HG03139 (cell line): Measurements from ENCODE around the gene LIMS2.

ENCODE experiments used
- ATAC-seq: cut with Tn5 transposase; IDR thresholded peaks from one replicate; pipeline ENCODE4 v1.9.1; 2021; ENCODE audit not compliant: unreplicated experiment

Gene LIMS2

DNA sequence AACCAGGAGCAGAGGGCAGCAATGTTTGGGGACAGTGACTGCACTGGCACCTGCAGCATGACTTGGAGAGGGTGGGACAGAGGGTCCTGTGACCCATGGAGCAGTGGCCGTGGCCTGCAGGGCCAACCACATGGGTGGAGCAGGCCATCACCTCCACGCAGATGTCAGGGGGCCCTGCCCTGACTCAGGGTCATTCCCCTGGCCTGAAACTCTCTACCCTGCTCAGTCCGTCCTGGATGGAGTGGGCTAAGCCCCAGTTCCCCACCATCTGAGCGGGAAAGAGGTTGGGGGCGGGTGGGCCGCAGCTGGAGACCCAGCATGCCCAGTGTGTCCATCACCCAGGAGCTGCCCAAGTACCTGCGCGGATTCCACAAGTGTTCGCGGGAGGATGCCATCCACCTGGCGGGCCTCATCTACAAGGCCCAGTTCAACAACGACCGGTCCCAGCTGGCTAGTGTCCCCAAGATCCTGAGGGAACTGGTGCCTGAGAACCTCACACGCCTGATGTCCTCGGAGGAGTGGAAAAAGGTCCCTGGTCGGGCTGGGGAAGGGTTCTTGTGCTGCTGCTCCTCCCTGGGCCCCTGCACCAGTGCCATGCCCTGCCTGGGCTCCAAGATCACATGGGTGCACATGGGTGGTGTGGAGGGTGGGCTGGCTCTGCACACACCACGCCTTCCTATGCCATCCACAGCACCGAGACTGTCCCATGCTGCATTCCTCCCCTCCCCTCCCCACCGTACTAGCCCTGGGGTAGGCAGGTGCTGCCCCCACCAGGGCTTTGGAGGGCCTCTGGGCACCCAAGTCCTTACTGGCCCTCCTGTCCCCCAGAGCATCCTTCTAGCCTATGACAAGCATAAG lies 39.7 kb downstream of the LIMS2 start:
- ATAC-seq: no peak

DNA sequence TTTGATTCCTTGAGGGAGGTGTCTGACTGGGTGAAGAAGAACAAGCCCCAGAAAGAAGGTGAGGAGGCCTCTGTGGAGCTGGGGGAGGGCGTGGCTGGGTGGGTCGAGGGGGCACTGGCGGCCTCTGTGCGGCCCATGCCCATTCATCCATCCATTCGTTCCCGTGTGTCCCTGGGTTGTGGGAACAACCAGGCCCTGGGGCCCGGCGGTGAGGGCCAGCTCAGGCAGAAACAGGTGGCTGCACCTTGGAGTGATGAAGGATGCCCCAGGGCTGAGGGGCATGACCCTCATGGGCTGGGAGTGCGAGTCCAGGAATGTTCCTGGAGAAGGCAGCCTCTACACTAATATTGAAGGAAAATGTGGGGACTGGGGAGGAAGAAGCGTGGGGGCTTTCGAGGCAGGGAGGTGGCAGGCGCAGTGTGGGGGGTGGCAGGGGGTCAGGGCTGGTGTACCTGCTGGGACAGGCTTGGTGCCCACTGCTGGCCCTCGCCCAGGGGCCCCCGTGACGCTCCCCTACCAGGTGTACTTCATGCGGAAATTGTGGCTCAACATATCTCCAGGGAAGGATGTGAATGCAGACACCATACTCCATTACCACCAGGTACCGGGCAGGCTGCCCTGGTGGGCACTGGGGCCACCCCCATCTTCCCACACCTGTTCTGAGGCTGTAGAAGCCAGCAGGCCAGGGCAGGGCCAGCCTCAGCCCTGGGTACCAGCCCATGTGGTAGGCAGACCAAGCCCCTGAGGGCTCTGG lies 40.5 kb downstream of the LIMS2 start:
- no peak for ATAC-seq

- no peak for ATAC-seq
Measured at GRCh38 chr2:127634066-127634617, 41.2 kb downstream of the LIMS2 start.

DNA sequence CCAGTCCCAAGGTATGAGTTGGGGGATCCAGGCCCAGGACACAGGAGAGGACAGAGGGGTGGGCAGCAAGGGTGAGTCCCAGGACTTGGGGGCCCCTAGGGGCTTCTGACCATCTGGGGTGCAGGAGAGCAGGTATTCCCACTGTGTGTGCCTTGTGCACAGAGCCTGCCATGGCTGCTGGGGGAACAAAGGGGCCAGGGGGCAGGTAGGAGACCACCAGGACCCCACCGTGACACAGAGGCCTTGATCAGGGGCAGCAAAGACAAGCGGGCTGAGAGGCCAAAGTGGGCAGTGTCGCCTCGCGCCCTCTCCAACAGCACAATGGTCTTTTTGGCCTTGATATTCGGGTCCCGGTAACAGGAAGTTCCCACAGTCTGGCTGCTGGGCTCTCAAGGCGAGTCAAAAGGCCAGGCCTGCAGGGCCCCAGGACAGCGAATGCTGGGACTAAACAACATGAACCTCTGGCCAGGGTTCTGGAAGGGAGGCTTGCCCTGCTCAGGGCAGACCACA lies 41.7 kb downstream of the LIMS2 start:
- ATAC-seq: no peak

- ATAC-seq: no peak
Measured at GRCh38 chr2:127632592-127633489, 42.5 kb downstream of the LIMS2 start.

DNA sequence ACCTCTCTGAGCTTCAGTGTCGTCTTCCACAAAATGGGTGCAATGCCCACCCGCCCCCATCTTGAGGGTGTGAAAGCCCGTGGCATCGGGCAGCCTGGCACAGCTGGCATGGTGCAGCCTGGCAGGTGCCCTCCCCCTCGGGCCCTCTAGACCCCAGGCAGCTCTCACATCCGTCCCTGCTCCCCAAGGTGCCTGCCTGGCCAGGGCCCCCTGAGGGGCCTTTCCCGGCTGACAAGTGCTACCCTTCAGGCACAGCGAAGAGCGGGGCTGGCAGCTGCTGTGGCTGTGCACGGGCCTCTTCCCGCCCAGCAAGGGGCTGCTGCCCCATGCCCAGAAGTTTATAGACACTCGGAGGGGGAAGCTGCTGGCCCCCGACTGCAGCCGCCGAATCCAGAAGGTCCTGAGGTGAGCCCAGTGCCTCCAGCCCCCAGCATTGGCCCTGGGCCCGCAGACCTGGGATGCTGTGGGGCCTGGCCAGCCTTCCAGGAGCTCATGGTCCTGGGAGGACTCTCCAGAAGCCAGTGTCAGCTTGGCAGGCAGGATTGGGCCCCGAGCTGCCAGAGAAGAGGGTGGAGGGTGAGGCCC lies 43.2 kb downstream of the LIMS2 start:
- ATAC-seq: no peak

GRCh38 chr2:127631541-127631996 lies 43.8 kb downstream of the LIMS2 start:
- ATAC-seq: no peak

DNA sequence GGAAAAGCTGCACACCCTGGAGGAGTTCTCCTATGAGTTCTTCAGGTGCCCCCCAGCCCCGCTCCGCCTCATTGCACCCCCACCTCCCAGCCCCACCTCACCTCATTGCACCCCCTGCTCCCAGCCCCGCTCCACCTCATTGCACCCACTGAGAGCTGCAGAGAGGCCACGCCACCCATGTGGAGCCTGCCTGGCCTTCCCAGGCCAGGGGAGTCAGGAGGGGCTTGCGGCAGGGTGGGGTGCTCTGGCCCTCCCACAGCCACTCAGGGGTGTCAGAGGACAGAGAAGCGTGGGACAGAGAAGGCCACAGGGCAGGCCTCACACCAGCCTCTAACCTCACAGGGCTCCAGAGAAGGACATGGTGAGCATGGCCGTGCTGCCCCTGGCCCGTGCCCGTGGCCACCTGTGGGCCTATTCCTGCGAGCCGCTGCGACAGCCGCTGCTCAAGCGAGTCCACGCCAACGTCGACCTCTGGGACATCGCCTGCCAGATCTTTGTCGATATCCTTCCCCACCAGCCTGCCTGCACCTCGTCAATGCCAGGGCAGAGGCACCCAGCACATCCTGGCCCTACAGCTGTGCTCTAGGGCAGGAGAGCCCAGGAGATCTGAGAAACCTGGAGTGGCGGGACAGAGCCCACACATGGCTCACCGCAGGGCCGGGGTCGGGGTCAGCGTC lies 44.3 kb downstream of the LIMS2 start:
- no peak for ATAC-seq

- no peak for ATAC-seq
Measured at GRCh38 chr2:127630096-127630863, 45.0 kb downstream of the LIMS2 start.

GRCh38 chr2:127629637-127630036 lies 45.7 kb downstream of the LIMS2 start:
- ATAC-seq: no peak

DNA sequence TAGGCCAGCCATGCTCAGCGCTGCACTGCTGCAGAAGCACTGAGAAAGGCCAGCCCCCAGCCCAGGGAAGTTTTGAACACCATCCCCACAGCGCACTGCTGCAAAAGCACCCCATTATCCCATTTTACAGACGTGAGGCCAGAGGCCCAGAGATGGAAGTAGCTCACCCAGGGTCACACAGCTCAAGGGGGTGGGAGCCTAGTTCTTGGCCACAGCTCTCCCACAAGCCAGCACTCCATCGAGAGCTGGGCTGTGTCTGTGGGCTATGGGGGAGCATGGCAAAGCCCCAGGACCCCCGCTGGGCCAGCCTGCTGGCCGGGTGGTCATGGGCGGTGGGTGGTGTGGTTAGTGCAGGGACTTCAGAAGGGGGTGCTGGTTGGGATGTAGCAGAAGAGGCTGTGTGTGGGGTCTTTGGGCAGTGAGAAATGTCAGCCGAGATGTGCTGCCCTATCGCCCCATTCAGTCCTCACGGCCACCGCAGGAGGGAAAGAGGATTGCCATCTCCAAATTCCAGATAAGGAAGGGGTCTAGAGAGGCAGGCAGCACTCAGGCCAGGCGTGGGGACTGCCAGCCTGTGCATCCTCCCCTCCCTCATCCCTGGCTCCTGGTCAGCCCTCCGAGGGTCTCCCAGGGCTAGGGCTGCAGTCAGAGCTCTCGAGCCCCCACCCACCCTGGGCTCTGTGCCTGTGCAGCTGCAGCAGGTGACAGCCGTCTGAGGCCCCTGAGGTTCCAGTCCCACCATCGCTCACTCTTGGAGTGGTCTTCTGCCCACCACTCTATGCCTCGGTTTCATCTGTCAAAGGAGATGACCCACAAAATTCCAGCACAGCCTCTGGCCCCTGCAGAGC lies 46.3 kb downstream of the LIMS2 start:
- ATAC-seq: no peak

DNA sequence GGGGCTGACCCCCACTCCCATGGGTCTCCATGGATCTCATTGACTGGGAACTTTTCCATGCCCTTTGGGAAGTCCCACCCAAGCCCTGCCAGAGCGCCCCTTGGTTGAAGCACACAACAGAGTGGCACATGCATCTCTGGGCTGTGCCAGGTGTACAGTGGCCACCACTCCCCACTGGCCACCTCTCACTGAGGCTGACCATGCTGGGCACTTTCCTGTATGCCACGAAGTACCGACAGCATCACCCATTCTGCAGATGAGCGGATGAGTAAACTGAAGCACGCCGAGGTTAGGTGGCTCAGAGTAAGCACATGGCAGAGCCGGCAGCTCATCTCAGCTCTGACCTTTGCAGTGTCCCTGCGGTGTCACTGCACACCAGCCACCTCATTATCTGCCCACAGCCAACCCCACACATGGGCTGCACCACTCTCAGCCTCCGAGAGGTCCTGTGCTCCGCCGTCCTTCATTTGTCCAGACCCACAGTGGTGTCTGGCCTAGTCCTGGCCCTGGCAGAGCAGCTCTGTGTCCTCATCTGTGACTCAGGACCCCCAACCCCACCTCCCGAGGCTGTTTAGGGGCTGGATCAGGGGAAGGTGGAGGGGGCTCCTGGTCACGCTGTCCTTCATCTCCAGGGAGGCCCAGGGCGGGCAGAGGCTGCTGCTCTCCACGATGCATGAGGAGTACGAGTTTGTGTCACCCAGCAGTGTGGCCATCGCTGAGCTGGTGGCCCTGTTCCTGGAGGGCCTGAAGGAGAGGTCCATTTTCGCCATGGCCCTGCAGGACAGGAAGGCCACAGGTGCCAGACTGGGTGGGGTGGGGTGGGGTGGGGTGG lies 47.4 kb downstream of the LIMS2 start:
- ATAC-seq: no peak

- ATAC-seq: no peak
Measured at GRCh38 chr2:127626917-127627739, 48.2 kb downstream of the LIMS2 start.

GRCh38 chr2:127626175-127626574 lies 49.2 kb downstream of the LIMS2 start:
- ATAC-seq: no peak

- ATAC-seq: no peak
Measured at GRCh38 chr2:127625572-127625951, 49.8 kb downstream of the LIMS2 start.
